ENCODE results near the gene SIDT2. TPM values are rescaled to one million over a fixed set of nuclear protein-coding genes. Genes with fewer than 3 reads are reported as not detected.
A peak's percentile ranks its signal among the peaks of the same experiment; 100 is the strongest.

SIDT2 gene
- total and polyA plus RNA-seq, 2 donors (not counting 3 experiments of a cell fraction or from before 2014, with no cell fraction given), result 28.7 to 34.5 TPM

- TF ChIP-seq MYC (IDR thresholded peaks at IDR 0.05; ENCODE audit: low read depth, low read length) (peak; percentile 66), JUN (IDR thresholded peaks at IDR 0.05; ENCODE audit: borderline replicate concordance, insufficient read depth, insufficient read length, low read depth) (no peak), EZH2 (IDR thresholded peaks at IDR 0.05; ENCODE audit: borderline replicate concordance, low read depth, low read length, severe bottlenecking) (no peak), GATA2 (IDR thresholded peaks at IDR 0.05; ENCODE audit: insufficient read depth, insufficient read length, low read depth, low read length) (no peak), FOS (IDR thresholded peaks at IDR 0.05; ENCODE audit: borderline replicate concordance, insufficient read depth, low read length) (no peak), POLR2AphosphoS5 (IDR thresholded peaks at IDR 0.05; ENCODE audit: insufficient read depth, low read depth, low read length) (no peak), MAX (IDR thresholded peaks at IDR 0.05; ENCODE audit: insufficient read depth, insufficient read length) (peak; percentile 78), CTCF (IDR thresholded peaks at IDR 0.05; ENCODE audit: extremely low read depth in 1 of 2, insufficient read depth in 1 of 2, low read depth in 1 of 2, low read length in 2 of 2) (peak; percentile 73 to 94), POLR2A (IDR thresholded peaks at IDR 0.05; ENCODE audit: low read depth, low read length) (no peak)
- no peak overlapping the region for H3K4me3 ChIP-seq (replicated peaks in 1 of 3; ENCODE audit: insufficient read depth in 1 of 3, low read depth in 1 of 3, low read length in 3 of 3)
- H3K9me3 ChIP-seq (replicated peaks; ENCODE audit: control insufficient read depth, insufficient read depth, low read length), result no peaks in the 10 kb centered on the region
- peaks cover 18% of the 10 kb centered on the region for H3K4me1 ChIP-seq (ENCODE audit: control insufficient read depth, extremely low read depth, insufficient read depth, low read length)
- no peaks in the 10 kb centered on the region for H3K9me1 ChIP-seq (replicated peaks; ENCODE audit: control insufficient read depth, extremely low read depth, insufficient read depth, low read length)
- H3K79me2 ChIP-seq (ENCODE audit: control insufficient read depth, insufficient read depth, low read length), result no peaks in the 10 kb centered on the region
- intact Hi-C loops (cut with micrococcal nuclease), result loop anchor here (1.0 kb wide), 2 partner anchors 45 to 50 kb away; no protein-coding TSS in a partner anchor
- dilution Hi-C loops (cut with MboI; ENCODE audit: extremely low pct_ligation_motif_present, low sequenced_read_pairs), result no loop called here
- H3K9ac ChIP-seq (replicated peaks; ENCODE audit: extremely low read depth, insufficient read depth, low read length), result no peak overlapping the region
- no peaks in the 10 kb centered on the region for H3K27me3 ChIP-seq (ENCODE audit: control insufficient read depth in 2 of 2, insufficient read depth in 2 of 2, low read length in 2 of 2)
- H3K4me2 ChIP-seq (ENCODE audit: insufficient read depth, low read length), result no peak overlapping the region
- H3K36me3 ChIP-seq (ENCODE audit: control insufficient read depth in 2 of 2, extremely low read depth in 1 of 2, insufficient read depth in 2 of 2, low read length in 2 of 2), result peaks cover 0 to 5% of the 10 kb centered on the region in 2 experiments
- peak overlapping the region; percentile 16 for H2AFZ ChIP-seq (ENCODE audit: low read depth, low read length)
- DNase-seq (ENCODE audit: low read depth, low spot score), result peak; percentile 65
- CTCF ChIA-PET, result interaction anchor here (0.7 to 5.8 kb wide), 19 partner anchors 8 to 390 kb away, joined by 3 to 90 read pairs (median 4); partner anchors contain the start of genes APOA5, PAFAH1B2, PCSK7 and RNF214
- POLR2A ChIA-PET, result interaction anchor here (0.7 to 1.1 kb wide), 2 partner anchors 46 to 121 kb away, joined by 3 read pairs; no protein-coding TSS in a partner anchor
- BruUV-seq (replicated peaks), result no TSS peak
- no peak overlapping the region for H3K27ac ChIP-seq (ENCODE audit: insufficient read depth, low read depth, low read length)
- no peaks in the 10 kb centered on the region for H4K20me1 ChIP-seq (replicated peaks; ENCODE audit: control insufficient read depth, extremely low read depth, insufficient read depth, low read length)
- peak; percentile 81 for FAIRE-seq
Measured at GRCh38 chr11:117180661-117181585, 2.4 kb downstream of the SIDT2 start.

Data from endothelial cell of umbilical vein (primary cell).